NCI-H446 treated with DMSO at 0.1 percent for 48 hours (cell line): Measurements from ENCODE around the gene NRG2.

Source experiments
- DNase-seq: peaks from one replicate; lab custom pipeline; 2025; lab: John Stamatoyannopoulos, UW

The NRG2 gene

DNA sequence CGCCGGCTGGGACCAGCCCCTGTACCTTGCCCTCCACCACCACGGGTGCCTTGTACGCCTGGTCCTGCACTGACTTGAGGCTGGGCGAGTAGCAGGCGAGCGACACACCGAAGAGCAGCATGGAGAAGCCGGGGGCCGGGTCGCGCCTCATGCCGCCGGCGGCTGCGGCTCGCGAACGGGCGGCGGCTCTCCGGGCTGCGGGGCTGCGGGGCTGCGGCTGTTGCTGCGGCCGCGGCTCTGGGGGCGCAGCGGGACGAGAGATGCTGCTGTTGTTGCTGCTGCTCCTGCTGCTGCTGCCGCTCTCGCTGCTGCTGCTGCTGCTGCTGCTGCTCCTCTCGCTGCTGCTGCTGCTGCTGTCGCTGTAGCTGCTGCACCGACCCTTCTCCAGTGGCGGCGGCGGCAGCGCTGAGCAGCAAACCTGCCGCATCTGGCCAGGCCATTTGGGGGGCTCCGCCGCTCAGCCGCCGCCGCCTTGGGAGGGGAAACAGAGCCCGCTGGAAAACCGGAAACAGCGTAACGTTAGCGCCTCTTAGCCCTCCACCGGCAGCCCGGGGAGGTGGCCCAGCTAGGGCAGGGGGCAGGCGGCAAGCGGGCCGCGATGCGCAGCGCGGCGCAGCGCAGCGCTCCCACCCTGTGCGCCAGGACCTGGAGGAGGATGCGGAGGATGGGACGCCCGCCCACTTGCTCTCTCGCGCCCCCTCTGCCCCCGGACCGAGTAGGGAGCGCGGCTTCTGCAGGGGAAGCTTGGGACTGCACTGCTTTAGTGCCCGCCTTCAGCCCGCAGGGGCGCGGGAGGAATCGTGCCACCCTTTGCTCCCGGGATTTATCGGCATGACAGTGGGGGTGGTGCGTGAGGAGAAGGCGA is at the start of gene NRG2:
NRG2 (minus strand) TSS at position 657 of the 865 bp plus-strand sequence.
- no peak for DNase-seq

DNA sequence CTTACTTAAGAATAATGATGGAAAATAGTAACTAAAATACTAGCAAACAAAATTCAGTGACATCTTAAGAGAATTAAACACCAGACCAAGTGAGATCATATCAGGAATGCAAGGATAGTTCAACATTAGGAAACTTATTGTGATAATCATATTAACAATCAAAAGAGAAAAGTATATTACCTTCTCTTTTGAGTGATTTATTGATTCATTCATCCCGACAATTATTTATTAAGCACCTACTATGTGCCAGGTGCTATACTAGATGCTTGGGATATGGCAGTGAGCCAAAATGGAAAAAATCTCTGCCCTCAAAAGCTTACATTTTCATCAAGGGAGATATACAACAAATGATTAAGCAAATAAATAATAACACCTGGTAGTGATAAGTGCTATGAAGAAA is 47.2 kb upstream of the NRG2 start:
- no peak for DNase-seq

DNA sequence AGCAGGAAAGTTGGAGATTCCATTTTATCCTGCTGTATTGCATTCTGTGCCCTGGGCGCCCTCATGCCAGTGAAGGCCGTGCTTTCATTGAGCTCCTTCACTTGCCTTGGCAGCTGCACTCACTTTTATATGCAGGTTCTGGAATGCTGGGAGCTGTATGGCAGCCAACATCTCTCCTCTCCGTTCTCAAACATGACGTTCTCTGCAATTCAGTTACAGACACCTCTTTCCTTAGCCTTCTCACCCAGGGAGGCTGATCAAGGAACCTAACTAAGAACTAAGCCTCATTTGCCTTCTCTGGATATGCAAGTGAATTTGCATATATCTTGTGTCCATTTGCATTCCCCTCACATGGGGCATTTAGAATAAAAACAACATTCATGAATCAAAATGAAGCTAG is 41.4 kb upstream of the NRG2 start:
- no peak for DNase-seq

DNA sequence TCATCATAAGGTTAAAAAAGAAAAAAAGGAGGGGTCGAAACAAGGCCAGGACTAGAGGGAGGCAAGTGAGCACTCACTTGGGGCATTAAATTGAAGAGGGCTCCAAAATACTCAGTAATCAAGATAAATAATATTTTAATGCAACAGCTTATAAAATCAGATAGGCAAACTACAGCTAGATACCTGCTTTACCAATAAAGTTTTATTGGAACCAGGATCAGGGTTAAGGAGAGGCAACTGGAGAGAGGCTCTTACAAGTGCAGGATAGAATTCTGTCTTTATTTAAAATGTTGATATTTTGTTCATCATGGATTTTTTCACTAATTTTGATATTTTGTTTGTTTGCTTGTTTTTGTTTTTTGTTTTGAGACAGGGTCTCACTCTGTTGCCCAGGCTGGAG is 40.6 kb upstream of the NRG2 start:
- DNase-seq, result no peak

DNA sequence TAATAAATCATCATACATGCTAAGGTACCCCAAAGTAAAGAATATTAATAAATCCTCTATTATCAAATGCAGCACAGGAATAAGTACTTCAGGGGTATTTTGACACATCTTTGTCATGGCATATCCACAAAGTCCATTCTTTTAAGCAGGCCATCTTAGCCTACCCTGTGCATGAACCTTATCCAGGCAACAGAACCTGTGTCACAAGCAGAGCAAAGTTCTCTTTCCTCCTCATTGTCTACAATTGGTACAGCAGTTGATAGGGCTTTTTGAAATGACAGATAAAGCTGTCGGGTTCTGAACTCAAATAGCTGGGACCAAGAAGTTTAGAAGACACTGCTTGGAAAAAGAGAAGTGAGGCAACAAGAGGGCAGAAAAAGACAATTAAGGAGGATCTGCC is 40.0 kb upstream of the NRG2 start:
- no peak for DNase-seq

DNA sequence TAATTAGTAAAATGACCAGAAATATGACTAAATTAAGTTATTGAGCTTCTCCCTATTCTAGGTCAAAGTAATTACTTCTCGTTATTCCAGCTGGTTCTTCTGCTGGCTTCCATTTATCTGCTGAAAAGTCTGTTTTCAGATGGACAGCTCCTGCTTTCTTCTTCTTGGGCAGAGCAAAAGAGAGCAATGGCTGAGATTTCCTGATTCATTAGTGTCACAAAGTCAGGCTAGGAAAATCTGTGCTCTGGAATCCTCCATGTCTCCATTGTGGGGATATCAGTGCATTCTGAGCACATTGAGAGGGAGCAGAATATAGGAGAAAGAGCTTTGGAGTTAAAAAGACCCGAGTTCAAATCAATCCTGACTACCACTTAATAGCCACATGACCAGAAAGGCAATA is 33.7 kb upstream of the NRG2 start:
- DNase-seq, result no peak

DNA sequence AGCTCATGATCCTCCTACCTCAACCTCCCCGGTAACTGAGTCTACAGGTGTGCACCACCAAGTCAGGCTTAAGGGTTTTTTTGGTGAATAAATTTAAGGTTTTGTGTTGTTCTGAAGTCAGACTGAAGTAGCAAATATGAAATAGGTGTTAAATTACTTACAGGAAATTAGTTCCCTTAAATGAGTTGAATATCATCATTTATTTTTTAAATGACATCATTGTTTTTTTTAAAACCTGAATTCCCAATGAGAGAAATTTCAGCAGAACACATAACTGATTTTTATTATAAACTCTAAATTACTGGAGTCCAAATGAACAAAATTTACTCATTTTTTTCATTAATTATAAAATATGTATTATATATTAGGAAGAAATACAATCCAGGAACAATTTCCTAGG is 33.0 kb upstream of the NRG2 start:
- no peak for DNase-seq

DNA sequence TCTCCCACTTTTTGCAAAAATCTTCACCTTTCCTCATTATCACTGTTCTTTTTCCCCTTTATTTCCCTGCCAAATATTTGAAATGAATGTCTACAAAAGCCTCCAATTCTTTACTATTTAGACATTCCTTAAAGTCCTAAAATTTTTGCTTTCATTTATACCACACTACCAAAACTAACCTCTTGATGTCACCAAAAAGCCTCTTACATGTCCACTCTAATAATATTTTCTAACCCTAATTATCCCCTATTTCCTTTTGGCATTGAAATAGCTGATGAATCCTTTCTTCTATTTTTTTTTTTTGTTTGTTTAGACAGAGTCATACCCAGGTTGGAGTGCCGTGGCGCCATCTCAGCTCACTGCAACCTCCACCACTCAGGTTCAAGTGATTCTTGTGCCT is 32.3 kb upstream of the NRG2 start:
- no peak for DNase-seq

DNA sequence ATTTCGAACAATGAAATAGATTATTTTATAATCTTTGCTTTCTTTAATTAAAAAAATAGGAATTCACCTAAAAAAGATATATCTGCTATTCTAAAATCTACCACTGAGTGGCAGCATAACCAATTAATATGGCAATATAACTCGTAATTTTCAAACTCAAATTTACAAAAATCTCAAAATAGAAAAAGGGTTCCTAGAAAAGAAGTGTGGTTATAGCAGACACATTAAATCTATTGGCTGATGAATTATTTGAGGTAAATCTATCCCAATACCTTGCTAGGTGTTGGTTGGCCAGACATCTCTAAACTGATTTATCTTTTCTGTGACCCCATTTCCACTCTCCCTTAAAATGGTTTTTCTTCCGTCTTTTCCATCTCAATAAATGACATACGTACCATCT is 30.2 kb upstream of the NRG2 start:
- no peak for DNase-seq

DNA sequence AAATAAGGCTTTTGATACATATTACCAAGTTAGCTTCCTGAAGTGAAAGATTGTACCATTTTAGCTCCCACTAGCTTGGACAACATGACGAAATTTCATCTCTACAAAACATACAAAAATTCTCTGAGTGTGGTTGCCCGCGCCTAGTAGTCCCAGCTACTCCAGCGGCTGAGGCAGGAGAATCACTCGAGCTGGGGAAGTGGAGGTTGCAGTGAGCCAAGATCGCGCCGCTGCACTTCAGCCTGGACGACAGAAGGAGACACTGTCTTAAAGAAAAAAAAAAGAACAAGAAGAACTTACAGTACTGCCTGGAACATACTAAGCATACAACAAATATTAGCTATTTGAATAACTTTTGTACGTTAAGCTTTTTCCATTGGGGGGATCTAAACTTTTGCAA is 29.7 kb upstream of the NRG2 start:
- DNase-seq, result no peak

DNA sequence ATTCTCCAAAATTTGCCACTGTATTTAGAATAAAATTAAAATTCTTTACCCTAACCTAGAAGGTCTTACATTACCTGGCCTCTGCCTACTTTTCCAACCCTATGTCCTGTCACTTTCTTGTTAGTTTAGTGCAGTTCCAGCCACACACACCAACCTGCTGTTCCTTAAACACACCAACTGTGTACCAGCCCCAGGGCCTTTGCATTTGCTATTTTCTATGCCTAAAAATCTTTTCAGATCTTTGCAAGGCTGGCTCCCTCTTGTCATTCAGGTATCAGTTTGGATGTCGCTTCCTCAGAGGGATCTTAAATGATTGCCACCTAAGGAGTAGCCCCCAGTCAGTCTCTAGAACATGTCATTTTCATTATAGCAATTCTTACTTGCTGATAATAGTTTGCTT is 17.7 kb upstream of the NRG2 start:
- DNase-seq, result no peak

DNA sequence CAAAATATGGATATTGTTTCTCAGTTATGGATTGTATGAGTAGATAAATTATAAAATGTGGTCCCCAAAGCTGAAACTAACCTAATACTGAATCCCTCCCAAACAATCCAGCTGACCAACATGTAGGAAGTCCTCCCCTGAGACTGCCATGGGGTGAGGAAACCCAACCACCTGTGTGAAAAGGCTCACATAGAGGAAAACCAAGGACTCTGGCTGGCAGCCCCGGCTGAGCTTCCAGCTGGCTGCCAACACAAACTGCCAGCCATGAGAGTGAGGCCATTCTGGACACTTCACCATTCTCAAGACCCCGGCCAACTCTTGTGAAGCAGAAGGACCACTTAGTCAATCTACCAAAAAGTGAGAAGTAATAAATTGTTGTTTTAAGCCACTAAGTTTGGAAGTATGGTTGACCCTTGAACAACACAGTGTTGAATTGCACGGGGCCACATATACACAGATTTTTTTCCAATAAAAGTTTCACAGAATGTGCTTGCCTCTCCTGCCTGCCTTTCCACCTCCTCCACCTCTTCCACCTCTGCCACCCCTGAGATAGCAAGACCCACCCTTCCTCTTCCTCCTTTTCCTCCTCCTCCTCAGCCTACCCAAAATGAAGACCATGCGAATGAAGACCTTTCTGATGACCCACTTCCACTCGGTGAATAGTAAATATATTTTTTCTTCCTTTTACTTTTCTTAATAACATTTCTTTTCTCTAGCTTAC is 15.3 kb upstream of the NRG2 start:
- DNase-seq, result no peak

DNA sequence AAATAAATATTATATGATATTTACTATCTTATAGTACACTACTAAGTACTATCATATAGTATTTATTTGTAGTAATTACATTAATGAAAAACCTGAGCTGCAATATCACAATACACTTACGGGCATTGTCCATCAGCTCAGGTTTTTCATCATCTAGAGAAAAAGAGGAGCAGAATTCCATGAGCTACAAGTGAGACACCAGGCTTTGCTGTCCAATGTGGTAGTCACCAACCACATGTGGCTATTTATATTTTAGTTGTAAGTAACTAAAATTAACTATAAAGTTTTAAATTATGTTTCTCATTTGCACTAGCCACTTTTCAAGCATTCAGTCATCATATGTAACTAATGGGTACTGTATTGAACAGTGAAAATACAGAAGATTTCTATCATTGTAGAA is 13.8 kb upstream of the NRG2 start:
- DNase-seq, result no peak

DNA sequence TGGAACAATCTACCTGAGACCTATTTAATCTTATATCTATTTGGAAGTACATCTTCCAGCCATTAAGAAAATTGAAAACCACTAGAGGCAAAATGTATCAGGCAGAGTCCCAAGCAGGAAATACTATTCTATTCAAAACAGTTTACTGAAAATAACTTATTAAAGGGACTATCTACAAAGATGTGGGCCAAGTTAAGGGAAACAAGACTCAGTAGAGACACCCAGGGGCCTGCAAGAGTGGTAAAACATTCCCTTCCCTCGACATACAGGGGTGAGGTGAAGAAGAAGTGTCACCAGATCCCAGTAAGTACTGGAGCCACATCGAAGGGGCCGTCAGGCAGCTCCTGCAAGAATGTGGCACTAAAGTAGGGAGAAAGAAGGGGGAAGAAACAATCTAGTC is 12.1 kb upstream of the NRG2 start:
- no peak for DNase-seq

DNA sequence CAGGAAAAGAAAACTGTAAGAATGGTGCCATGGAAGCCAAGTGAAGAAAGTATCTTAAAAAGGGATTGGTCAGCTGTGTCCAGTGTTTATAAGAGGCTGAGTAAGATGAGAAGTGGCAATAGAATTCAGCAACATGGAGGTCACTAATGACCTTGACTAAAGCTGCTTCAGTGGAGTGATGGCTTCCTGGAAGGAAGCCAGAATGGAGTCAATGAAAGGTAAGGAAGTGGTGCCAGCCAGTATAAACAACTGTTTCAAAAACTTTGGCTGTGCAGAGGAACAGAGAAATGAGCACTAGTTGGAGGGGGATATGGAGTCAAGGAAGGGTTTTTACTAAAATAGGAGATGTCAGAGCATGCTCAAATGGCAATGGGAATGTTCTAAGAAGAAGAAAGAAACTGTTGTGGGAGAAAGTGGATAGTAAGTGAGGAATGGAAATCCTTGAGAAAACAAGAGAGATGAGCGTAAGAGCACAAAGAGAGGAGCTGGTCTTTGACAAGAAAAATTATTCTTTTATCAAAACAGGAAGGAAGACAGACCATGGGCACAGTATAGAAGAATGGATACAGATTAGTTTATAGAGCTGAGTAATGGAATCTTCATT is 11.1 kb upstream of the NRG2 start:
- DNase-seq, result no peak

DNA sequence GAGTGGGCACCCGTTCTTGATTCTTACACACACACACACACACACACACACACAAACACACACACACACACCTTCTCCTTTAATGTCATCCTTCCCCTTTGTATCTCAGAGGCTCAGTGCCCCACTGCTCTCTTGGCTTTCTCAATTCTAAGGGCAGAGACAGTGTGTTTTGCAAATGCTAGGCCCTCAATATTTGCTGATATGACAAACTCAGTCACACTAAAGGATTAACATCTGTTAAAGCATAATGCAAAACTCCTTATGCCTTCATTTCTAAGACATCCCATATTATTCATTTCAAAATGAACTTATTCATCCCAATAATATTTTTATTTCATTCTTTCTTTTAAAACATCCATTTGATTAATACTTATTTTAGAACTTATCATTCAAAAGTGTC is 8.9 kb upstream of the NRG2 start:
- DNase-seq, result no peak

DNA sequence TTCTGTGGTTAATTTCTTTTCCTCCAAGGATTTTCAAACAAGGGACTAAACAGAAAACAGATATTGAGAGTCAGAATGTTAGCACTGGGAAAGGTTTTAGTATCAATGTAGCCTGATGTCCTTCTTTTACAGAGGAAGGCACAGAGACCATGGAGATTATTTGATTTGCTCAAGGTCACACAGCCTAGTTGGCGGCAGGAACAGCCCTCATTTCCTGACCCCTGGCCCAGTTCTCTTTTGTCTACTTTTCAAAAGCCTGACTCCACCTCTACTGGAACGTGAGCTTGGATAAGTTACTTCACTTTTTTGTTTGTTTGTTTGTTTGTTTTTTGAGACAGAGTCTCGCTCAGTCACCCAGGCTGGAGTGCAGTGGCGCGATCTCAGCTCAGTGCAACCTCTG is 6.6 kb upstream of the NRG2 start:
- DNase-seq, result no peak

DNA sequence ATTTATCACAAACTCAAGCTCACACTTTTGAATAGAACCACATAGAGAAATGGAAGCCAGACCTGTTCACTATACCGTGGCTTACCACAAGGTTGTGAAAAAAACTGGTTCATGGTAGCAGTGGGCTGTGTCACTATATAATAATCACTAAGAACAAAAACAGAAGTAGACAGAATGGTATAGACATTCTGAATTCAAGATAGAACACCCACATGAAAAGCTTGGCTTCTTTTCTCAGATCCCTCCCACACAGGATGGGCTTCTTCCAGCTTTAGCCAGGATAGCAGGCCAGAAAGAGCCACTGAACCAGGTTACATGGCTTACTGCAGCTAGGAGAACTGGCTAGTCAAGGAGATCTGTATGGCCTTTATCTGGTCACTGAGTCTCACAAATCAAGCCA is 6.1 kb upstream of the NRG2 start:
- DNase-seq, result no peak

DNA sequence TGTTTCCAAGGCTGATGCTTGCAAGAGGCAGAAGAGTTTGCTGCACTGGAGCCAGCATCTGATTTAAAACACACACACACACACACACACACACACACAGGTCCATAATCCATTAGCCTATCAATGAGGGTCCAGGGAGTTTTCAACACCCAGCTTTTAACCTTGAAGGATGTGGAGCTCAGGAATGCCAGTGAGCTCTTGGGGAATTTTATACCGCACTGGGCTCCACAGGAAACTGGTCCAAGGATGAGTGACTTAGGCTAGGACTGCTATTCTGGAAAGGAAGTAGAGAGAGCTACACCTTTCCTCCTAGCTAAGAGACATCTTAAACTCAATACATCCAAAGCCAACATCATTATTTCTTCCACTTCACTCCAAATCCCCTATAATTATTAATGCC is 942 bp upstream of the NRG2 start:
- DNase-seq, result no peak

DNA sequence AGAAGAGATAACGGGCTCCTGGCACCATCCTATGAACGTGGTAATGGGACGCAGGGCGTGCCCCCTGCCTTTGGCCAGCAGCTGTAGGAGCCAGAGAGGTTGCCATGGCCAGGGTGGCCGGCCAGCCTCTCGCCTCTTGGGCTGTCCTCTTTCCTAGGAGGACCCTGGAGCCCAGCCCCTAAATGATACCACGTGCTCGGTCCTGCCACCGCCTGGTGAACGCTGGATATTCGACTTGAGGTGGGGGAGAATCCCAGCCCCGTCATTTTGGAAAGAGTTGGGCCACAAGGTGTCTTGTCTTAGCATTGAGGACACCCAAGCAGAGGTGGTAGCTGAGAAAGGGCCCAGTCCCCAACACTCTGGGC is 391 bp upstream of the NRG2 start:
- no peak for DNase-seq

DNA sequence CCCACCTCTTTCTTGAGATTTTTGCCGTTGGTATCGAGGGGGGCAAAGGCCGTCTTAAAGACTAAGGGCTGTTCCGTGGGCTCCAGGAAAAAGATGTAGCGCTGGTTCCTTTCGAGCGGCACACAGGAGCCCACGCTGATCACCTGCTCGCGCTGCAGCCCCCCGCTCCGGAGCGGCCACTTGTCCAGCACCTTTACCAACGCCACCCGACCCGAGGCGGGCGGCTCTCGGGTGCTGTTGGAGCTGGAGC is 781 bp downstream of the NRG2 start:
- no peak for DNase-seq

DNA sequence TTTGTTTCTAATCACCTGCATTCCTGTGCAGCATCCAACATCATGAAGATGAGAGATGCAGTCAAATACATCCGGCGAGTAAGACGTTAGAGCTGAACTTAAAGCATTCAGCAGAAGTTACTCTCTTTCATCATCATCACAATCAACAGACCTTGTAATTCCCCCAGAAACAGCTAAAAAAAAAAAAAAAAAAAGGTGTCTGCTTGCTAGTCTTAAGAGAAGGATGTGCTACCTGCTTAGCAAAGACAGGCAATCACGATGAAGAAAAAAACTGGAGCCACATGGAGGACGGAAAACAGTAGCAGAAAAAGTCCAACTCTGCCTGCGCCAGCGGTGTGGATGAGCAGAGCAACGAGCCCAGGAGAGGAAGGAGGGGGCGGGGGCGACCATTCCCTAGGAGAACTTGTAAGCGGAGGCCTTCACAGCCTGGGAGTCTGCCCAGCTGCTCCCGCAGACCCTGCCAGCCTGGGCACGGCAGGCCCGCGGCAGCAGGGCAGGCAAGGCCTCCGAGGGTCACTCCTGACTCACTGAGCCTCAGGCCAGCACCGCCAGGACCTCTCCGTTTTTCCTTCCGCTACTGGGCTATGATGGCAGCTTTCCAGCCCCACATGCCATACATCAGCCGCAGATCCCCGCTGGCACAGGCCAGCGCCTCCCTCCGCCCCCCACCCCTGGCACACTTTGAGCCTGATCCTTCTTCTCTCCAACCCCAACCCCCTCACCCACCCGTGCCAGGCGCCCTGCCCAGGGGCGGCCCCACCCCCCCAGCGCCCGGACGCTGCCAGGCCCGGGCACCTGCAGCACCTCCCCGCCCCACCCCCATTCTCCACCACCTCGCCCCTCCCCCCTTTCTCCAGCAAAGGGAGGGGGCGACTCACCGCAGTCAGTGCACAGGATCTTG is 1.4 kb downstream of the NRG2 start:
- no peak for DNase-seq

DNA sequence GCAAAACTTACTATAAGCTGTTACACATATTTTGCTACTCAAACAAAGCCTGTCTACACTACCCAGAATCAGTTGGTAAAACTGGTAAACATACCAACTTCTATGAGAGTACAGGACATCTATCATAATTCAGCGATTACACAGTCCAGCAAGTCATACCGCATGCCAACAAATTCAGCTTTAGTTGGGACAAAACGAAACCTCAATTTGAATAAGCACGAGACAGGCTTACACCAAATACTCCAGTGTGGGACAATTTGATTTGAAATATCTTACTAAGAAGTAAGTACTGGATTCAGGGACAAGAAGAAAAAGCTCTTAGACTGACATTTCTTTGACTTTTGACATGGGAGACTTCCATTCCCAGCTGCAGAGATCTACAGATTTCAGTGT is 2.0 kb downstream of the NRG2 start:
- no peak for DNase-seq
